NT2/D1 (cell line): ENCODE results near the gene DYSF.

Experiments
- SUZ12 ChIP-seq: IDR thresholded peaks from 2 replicates; pipeline ENCODE4 v1.6.1; 2011; ENCODE audit not compliant: insufficient read length, insufficient read depth; ENCODE audit errors: extremely low read depth
- YY1 ChIP-seq: IDR thresholded peaks from 2 replicates; pipeline ENCODE4 v1.6.1; 2011; ENCODE audit not compliant: insufficient read length, insufficient read depth

DNA sequence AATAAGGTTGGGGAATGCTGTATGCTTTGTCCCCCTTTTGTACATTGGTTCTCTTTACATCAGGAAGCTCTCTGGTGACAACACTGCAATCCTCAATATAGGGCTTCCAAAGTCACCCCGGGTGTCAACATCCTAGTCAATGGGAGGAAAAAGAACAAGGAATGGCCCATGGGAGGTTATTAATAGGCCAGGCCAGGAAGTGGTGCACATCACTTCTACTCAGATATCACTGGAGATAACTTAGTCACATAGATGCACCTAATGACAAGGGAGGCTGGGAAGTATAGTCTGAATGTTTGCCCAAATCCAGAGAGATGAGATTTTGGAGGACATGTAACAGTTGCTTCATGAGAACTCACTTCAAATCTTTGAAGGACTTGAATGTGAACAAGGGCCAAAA, 274.7 kb downstream of the DYSF start:
- TF ChIP-seq YY1 (no peak), SUZ12 (no peak)
